Brain pericyte (primary cell): ENCODE data around the gene TUBA4A.
A peak's percentile ranks its signal among the peaks of the same experiment; 100 is the strongest.
"Not testable (repeated sequence)": the region's sequence is repeated elsewhere in the genome, so short reads cannot be mapped to it uniquely, and the experiment has no call there.

Experiments
- DNase-seq: peaks from one replicate; pipeline ENCODE4 v3.0.0-alpha.2; 2012; ENCODE audit warnings: low read depth, low spot score

TUBA4A gene

DNA sequence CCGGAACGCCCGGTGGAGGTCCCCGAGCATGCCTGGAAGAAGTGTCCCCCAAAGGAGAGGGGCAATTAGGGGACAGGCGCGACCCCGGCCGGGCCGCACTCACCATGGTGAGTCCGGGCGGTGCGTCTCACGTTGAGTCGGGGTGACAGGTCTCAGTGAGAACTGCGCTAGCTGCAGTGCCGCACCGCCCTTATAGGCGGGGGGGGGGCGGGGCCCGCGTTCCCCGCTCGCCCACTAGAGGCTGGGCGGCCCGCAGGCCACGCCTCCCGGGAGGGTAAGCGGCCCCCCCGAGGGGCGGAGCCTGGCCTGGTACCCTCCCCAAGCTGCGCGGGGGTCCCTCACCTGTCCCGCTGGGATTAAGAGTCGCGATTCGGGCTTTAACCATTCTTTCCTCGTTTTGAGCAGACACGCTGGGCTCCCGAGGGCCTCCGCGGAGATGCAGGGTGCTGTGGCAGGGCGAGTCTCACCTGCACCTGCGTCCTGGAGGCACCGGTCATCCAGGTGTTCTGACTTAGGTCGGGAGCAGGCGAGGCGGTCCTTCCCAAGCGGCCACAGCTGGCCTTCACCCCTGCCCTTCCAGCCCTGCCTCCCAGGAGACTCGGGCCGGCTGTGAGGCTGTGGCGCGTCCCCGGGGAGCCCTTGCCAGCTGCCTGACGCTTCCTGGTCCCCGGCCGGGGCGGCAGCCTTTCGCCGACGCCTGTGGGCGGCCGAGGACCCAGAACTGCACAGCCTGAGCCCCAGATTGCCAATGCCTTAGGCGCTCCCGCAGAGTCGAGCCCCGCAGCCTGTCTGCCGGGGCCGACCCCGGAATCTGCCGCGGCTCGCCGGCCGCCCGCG lies at the start of gene TUBA4A:
TSS of gene TUBA4A (minus strand) at position 166 of the 837 bp plus-strand sequence. CDS start at position 106, 60 bp downstream.
- no peak for DNase-seq

DNA sequence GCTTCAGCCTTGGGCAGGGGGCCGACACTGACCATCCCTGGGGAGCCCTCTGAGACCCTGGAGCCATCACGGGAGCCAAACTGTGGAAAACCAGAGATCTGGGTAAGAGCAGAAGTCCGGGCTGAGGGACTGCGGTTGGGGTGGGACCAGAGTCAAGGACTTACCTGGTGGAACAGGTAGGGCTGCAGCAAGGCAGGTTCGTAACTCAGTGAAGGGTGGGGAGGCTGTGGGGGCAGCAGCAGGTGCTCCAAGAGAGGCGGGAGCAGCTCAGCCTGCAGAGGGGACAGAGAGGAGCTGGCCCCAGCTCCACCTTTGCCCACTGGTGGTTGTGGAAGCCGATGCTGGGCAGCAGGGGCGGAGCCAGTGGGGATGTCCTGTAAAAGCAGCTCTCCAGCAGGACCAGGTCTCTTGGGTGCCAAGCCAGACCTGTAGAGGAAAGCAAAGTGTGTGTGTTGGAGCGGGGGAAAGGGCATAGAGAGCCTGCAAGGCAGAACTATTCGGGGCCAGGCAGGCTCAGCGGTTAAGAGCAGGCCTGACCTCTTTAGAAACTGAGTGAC lies 48.8 kb upstream of the TUBA4A start:
- no peak for DNase-seq

DNA sequence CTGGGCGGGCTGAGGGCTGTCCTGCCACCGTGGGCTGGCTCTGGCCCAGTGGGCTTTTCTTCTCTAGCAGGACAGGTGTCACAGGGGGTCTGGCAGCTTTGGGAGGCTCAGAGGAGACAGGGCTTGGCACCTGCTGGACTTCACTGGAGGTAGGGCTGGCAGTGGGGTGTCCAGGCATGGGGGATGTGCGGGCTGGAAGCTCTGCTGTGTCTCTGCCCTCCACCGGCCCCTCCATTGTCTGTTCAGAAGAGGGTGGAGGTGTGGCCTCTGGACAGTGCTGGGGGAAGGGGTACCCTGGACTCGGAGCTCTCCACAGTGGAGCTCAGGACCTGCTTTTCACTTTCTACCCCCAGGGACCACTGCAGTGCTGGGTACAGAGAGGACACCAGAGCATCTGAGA lies 46.3 kb upstream of the TUBA4A start:
- no peak for DNase-seq

DNA sequence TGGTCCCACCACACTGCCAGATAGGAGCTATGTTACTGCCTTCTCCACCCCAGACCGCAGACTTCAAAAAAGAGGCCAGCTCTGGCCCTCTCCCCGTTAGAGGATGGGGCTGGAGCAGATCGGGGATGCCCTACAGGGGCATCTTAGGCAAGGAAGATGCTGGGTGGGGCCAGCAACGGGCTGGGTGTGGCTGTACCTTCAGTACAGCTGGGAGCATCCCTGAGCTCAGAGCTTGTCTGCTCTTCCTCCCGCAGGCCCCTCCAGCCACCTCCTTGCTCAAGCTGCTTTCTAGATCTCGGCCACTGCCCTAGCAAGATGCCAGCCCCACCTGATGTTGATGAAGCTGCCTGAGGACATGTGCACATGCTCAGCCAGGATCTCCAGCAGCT lies 45.6 kb upstream of the TUBA4A start:
- DNase-seq, result no peak

DNA sequence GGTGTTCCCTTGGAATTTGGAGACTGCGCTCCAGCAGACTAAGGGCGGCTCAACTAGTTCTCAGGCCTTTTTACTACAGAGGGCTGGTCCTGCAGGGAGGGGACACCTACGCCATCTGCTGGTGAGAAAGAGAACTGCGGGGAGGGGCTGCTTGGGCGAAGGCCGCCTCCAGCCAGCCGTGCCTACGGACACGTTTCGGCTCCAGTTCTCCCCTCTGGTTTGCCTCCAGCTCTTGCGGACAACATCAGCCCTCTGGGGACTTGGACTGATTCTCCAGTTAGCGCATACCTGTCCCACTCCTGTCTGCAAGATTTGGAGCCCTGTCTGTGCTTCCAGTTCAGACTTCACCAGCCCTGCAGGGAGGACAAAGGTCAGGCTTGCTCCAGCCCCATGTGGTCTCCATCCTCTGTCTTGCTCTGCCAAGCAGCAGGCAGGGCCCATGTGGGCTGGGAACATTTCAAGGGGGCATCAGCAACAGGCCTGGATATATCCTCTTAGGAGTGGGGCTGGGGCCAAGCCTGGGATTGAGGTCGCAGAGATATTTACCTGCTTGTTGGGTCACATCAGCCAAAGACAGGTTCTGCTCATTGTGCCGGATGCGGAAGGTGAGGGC lies 45.1 kb upstream of the TUBA4A start:
- no peak for DNase-seq

DNA sequence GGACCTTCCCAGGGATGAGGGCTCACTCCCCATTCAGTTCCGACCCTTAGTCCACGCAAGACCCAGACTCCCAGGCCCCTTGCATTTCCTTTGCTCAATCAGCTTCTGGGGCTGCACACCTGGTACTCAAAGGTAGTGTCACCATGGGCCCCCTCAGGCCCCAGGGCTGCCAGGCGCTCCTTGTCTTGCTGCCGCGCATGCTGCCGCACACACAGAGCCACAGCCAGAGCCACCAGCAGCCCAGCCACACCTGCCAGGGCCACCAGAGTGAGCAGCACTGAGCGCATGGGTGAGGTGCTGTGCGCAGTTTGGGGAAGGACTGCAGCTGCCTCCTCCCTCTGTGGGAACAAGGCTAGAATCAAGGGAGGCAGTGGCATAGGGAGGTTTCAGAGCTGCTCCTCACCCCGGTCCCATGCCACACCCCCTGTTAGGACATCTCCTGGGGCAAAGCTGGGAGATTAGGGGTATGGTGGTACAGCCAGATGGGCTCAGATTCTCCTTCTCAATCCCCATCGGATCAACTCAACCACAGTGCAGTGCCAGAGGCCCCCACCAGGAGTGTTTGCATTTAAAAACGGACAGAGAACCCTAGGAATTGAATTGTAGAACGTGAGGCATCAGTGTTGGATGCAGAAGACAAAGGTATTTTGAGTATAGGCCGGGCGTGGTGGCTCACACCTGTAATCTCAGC lies 44.2 kb upstream of the TUBA4A start:
- DNase-seq, result no peak

DNA sequence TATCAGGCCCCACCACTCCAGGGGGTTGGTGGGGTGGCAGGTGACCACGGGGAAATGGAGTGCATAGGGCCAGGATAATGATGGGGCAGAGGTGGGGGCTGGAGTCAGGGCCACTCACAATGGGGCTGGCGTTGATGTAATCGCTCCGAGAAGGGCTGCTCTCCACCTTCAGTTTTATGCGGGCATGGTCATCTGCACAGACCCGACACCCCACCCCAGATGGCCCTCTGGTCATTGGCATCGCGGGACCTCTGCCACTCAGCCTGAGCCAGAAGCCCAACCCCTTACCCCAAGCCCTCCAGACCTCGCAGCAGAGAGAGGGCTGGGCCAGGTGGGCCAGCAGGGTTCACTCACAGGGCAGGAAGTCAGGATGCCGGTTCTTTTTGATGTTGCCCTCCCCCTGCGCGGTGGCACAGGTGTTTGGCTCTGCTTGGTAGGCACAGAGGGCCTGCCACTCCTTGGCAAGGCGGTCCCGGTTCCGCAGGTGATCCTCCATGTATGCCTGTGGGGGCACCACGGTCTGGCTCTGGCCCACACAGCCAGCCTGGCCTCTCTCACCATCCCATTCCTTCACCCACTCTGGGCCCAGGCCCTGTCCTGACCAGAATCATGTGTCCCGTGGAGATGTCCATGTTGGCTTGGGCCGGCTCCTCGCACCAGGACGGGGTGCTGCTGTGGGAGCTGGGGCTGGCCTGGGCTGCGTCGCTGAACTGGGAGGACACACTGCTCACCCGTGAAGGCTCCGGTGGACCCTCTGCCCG lies 43.1 kb upstream of the TUBA4A start:
- DNase-seq, result no peak

DNA sequence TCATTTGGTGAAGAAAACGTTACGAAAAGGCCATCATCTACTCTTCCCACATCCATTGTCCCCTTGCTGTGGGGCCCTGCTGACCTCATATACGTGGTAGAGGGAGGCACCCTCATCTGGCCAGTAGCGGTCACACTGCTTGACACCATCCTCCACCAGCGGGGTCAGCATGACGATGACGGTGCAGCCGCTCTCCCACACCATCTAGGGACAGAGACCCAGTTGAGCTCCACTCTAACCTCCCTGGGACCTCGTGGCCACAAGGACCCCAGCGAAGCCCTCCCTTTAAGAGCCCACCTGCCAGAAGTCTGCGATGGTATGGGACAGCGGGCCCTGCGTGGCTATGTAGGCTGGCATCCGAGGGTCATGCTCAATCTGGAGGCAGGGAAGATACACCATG lies 42.4 kb upstream of the TUBA4A start:
- DNase-seq, result no peak

DNA sequence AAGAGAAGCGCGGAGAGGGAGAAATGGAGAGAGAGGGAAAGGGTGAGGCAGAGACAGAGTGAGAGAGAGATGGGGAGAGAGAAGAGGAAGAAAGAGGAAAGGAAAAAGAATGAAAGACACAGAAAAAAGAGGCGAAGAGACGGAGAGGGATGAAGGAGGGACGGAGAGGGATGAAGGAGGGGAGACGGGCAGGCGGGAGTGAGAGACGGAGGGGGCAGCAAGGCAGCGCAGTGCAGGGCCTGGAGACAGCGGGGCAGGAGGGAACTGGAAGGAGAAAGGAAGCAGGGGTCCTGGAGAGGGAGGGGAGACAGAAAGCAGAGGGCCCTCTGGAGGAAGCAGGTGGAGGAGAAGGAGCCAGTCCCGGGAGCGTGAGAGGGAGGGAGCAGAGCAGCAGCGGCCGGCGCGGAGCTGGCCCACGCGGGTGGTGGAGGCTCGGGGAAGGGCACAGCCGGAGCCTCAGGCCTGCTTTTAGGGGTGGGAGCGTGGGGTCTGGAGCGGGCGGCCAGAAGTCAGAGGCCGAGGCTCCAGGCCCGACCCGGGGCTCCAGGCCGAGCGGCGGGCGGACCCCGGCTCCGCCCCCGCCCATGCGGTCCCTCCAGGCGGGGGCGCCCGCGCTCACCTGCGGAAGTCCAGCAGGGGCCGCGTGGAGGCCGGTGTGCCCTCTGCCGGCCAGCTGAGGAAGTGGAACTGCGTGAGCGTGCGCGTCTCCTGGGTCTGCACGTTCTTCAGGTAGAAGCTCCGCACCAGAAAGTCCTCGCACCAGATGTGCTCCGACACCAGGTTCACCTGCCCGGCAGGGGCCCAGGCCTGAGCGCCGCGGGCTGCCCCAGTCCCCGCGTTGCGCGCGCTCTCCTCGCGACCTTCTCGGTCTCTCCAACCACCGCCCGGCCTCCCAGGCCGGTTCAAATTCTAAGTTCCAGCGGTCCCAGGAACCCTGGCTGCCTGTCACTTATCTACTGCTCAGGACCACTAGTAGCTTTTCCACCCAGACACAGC lies 40.9 kb upstream of the TUBA4A start:
- no peak for DNase-seq

DNA sequence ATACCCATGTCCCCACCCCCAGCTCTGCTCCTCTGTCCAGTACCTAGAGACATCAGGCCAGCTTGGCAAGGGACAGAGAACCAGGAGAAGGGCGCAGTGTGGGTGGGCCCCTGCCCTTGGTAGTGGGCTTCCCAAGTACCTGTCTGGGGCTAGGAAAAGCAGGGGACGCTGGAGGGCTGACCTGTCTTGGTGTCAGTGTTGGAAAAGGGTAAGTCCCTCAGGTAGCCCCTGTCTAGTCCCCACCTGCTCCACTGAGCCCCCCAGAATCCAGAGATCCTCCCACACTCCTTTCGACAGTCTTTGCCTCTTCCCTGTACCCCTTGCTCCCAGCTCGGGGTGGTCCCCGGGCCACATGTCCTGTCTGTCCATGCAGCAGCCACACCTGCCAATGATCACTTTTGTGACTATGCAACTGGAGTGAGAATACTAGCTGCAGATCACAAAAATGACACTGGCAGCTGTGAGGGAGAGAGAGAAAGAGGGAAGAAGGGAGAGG lies 40.1 kb upstream of the TUBA4A start:
- DNase-seq, result no peak

DNA sequence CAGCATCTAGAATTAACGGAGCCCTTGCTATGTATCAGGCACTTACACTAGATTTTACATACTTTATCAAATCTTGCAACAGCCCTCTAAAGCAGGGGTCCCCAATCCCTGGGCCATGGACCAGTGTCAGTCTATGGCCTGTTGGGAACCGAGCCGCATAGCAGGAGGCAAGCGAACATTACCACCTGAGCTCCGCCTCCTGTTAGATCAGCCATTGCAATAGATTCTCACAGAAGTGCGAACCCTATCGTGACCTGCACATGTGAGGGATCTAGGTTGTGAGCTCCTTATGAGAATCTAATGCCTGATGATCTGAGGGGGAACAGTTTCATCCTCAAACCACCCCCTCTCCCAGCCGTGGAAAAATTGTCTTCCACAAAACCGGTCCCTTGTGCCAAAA lies 38.9 kb upstream of the TUBA4A start:
- no peak for DNase-seq

DNA sequence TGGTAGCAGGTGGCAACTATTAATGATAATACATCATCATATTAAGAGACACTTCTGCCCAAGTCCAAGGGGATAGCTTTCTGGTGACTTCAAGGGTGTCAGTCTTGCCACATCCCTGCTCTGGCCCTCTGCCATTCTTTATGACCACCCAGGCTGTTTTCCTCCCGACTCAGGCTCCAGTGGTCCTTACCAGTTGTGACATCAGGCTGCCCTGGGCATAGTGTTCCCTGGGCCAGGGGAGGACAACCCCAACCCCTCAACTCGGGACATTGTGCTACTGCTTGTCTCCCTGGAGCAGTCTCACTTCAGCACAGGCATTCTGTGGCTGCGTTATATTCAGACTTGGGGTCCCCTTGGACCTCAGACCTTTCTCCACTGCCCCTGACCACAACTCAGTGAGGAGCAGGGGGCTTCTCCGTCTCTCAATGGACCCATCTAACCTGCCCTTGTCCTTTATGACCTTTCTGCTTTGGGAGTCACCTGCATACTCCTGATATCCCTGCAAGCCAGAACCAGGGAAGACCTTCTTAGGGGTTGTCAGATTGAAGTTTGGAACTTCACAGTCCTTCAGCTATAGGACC lies 38.3 kb upstream of the TUBA4A start:
- no peak for DNase-seq

DNA sequence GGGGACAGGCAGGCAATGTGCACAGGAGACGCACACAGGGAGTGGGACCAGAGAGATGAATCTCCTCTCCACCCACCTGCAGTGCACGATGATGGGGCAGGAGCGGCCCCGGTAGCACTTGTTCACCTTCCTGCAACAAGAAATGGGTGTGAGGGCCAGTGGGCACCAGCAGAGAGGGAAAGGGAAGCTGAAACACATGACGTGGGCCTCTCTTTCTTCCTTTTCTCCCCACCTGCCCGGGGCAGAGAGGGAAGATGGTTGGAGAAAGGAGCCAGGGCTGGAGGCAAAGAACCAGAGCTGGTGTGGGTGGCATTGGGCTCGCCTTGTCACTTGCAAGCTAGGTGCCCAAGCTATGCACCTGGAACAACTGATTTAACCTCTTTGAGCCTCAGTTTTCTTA lies 37.7 kb upstream of the TUBA4A start:
- no peak for DNase-seq

DNA sequence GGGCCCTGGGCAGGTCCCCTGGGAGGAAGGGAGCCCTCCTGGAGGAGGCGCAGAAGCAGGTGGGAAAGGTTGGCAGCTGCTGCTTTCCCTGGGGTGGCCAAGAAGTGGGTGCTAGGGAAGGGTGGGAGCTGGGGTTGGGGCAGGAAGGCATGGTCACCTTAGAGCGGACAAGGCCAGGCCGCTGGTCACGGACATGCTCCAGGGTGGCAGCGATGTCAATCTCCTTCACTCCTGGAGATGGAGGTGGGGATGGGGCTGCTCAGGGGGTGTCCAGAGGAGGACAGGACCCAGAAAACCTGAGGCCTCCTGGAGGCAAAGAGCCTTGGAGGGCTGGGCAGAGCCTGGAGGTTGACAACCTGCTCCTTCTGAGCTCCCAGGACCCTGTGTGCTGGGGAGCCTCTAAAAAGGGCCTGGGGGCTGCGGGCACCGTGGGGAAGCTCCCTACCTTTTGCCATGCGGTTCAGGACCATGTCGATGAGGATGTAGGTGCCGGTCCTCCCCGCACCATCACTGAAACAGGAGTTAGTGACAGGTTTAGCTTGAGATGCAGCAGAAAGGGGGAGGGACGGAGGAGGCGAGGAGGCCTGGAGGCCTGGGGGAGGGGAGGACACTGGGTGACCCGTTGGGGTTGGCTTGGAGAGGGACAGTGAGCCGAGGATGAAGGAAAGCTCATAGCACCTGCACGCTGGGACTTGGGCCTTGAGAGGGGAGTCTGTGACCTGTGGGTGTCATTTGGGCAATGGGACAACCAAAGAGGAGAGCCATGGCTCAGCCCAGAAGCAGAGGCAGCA lies 36.9 kb upstream of the TUBA4A start:
- DNase-seq, result no peak

DNA sequence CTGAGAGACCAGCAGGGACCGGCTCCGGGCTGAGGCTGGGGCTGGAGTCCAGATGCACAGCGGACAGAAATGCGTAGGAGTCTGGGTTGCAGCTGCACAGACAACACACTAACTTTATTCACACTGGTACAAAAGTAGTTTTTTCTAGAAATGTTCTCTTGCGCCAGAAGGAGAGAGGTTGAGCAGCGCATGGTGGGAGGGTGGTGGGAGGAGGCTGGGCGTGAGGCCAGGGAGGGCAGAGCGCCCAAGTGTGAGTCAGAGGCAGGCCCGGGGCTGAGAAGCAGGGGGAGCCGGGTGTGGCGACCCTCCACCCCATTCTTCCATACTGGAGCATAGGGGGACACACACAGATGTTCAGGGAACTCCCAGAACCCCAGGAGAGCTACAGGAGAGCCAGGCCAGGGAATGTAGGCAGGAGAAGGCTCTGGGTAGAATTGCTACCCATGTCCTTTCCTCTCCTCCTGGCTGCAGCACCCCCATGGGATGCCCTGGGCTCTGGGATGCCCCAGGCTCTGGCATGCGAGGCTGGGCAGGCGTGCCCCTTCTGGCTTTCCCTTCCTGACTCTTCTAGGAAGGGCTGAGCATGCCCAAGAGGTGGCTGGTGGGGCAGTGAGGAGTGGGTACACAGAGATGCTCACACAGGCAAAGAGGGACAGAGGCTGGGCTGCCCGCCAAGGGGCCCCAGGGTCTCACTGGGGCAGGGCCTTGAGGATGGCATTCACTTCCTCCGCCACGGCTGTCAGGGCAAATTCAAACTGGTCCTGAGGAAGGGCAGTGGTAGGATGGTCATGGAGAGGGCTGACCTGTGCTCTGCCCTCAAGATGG lies 36.0 kb upstream of the TUBA4A start:
- DNase-seq, result peak; percentile 77

DNA sequence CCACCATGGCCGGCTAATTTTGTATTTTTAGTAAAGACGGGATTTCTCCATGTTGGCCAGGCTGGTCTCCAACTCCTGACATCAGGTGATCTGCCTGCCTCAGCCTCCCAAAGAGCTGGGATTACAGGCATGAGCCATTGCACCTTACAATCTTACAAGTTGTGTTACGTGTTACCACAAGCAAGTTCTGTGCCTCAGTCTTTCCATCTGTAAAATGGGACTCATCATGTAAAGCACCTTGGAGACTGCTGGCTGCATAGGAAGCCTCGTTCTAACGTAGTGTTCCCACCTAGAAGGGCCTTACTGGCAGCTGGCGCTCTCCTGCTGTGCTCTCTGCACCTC lies 35.4 kb upstream of the TUBA4A start:
- DNase-seq, result no peak

DNA sequence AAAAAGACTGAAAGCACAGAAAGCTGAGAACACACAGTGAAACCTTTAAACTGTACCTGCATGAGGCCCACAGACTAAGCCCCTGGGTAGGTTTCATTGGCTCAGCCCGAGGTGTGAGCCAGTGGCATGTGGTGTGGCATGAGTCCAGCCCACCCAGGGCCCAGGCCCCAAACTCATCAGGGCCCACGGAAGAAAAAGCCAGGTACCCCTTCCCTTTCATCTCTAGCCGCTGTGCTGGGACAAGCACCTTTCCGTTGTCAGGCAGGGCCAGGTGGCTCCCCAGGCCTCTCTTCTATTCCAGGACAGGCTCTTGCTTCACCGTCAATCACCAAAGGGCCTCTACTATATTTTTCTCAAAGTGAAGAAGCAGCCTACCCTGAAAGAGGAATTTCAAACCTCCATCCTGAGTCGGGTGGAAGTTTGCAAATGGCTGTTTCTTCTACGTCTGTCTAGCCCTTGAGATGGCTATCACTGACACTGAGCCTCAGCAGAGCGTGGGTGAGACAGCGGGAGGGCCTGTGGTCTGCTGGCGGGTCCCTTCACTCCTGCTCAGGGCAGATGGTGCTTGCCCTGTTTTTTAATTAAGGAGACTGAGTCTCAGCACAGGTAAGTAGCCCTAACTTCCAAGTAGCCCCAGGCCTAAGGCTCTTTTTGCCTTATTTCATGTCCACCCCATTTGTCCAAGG lies 34.0 kb upstream of the TUBA4A start:
- DNase-seq, result no peak

DNA sequence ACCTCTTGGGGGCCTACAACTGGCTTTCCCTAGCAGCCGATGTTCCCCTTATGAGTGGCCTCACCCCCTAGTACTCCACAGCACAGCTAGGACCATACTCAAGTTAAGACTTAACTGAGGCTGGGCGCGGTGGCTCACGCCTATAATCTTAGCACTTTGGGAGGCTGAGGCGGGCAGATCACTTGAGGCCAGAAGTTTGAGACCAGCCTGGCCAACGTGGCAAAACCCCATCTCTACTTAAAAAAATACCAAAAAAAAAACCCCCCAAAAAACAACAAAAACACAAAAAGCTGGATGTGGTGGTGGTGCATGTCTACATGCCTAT lies 33.4 kb upstream of the TUBA4A start:
- not testable (repeated sequence) for DNase-seq
